GM12878 (cell line): ENCODE measurements around the gene PI4KB. TPM values are rescaled to one million over a fixed set of nuclear protein-coding genes. Genes with fewer than 3 reads are reported as not detected.

Source experiments
- ATAC-seq: fragments of 200-7000 bp; cut with Tn5 transposase; 3 replicates; pipeline ENCODE4 v1.9.1; 2020; ENCODE audit warnings: mild to moderate bottlenecking, moderate library complexity
- BruUV-seq: library from RNA; stranded (reverse); fragments of 400-500 nt; replicated peaks from 2 replicates; lab custom pipeline; 2021; lab: Mats Ljungman, UMichigan
- CTCF ChIA-PET: fragments of 300-600 bp; sonication (Branson Sonifier 250); formaldehyde crosslinking; extraction: SDS; loops from one replicate; lab custom pipeline; 2021; ENCODE audit warnings: inconsistent platforms; lab: Yijun Ruan, JAX
- POLR2A ChIA-PET: fragments of 350-600 bp; formaldehyde crosslinking; extraction: SDS; loops from one replicate; lab custom pipeline; 2021; ENCODE audit warnings: inconsistent platforms; lab: Charles Lee
- RAD21 ChIA-PET: fragments of 300-600 bp; sonication (Branson Sonifier 250); formaldehyde crosslinking; loops from one replicate; lab custom pipeline; 2023; ENCODE audit warnings: antibody characterized with exemption; ENCODE audit not compliant: unreplicated experiment; lab: Charles Lee
- SMC1A ChIA-PET: fragments of 300-600 bp; sonication (Branson Sonifier 250); formaldehyde crosslinking; loops from one replicate; lab custom pipeline; 2023; ENCODE audit not compliant: unreplicated experiment, uncharacterized antibody; lab: Charles Lee
- DNase-seq: peaks from one replicate; pipeline ENCODE4 v3.0.0-alpha.2; 2011; ENCODE audit warnings: low read depth, low spot score
- FAIRE-seq: peaks from 3 replicates; lab custom pipeline; 2011; peaks lifted over from hg19 to GRCh38; lab: Jason Lieb, UNC
- H2AFZ ChIP-seq: 2 replicates; pipeline ENCODE4 v1.6.0; 2011; ENCODE audit warnings: low read depth, low read length, control low read depth; ENCODE audit not compliant: control insufficient read depth
- H3K27ac ChIP-seq: 2 replicates; pipeline ENCODE4 v1.5.1; 2011; ENCODE audit warnings: control low read depth; ENCODE audit not compliant: control insufficient read depth, insufficient read depth
- H3K27me3 ChIP-seq, 2 experiments: replicated peaks in 1 of 2; 2 replicates each; pipeline versions ENCODE4 v1.6.0 to v1.6.1; 2011; ENCODE audit warnings: low read length in 1 of 2; ENCODE audit not compliant: control insufficient read depth in 2 of 2, insufficient read depth in 2 of 2
- H3K36me3 ChIP-seq, 2 experiments: 2 replicates each; pipeline ENCODE4 v1.5.1; 2011; ENCODE audit warnings: low read length in 1 of 2; ENCODE audit not compliant: control insufficient read depth in 2 of 2, insufficient read depth in 2 of 2
- H3K4me1 ChIP-seq: 2 replicates; pipeline ENCODE4 v1.6.1; 2011; ENCODE audit warnings: mild to moderate bottlenecking, low read length, moderate library complexity, mixed read lengths; ENCODE audit not compliant: control insufficient read depth, insufficient read depth
- H3K4me2 ChIP-seq: 2 replicates; pipeline ENCODE4 v1.6.0; 2011; ENCODE audit warnings: control low read depth; ENCODE audit not compliant: control insufficient read depth, insufficient read depth
- H3K4me3 ChIP-seq: fragments of 200-600 bp; sonication (generic); 2 replicates; pipeline ENCODE4 v1.5.1; 2016
- H3K79me2 ChIP-seq: 2 replicates; pipeline ENCODE4 v1.6.0; 2011; ENCODE audit warnings: low read length; ENCODE audit not compliant: control insufficient read depth, insufficient read depth
- H3K9ac ChIP-seq: 2 replicates; pipeline ENCODE4 v1.8.0; 2011; ENCODE audit warnings: low read length, control low read depth, mixed read lengths; ENCODE audit not compliant: control insufficient read depth, insufficient read depth
- H3K9me3 ChIP-seq: replicated peaks from 3 replicates; pipeline ENCODE4 v1.5.1; 2011; ENCODE audit warnings: mild to moderate bottlenecking, low read length; ENCODE audit not compliant: control insufficient read depth, insufficient read depth
- H4K20me1 ChIP-seq: 2 replicates; pipeline ENCODE4 v1.6.0; 2011; ENCODE audit not compliant: control insufficient read depth, insufficient read depth
- CBX5 ChIP-seq: sonication (generic); IDR thresholded peaks from 2 replicates; pipeline ENCODE4 v1.6.1; 2016; ENCODE audit warnings: low read depth, moderate library complexity, mild to moderate bottlenecking, inconsistent platforms
- HDGF ChIP-seq: fragments of 450-650 bp; IDR thresholded peaks from 2 replicates; pipeline ENCODE4 v1.6.1; 2016; ENCODE audit warnings: antibody characterized with exemption
- POLR2A ChIP-seq: IDR thresholded peaks from 2 replicates; pipeline ENCODE4 v1.6.1; 2011; ENCODE audit warnings: low read depth, mild to moderate bottlenecking, low read length
- SUPT20H ChIP-seq: IDR thresholded peaks from 2 replicates; pipeline ENCODE4 v1.6.1; 2011; ENCODE audit warnings: low read depth, mild to moderate bottlenecking, low read length, moderate library complexity, borderline replicate concordance; ENCODE audit not compliant: control insufficient read depth
- ZZZ3 ChIP-seq: IDR thresholded peaks from 2 replicates; pipeline ENCODE4 v1.6.1; 2011; ENCODE audit warnings: low read depth; ENCODE audit not compliant: control insufficient read depth, insufficient read length
- WGBS: methylation state at CpG from one replicate; pipeline ENCODE4 v1.1.6; 2016; ENCODE audit warnings: low lambda C conversion rate; ENCODE audit not compliant: insufficient replicate concordance, insufficient coverage; ENCODE audit errors: missing lambda C conversion rate; 5-methylcytosine and 5-hydroxymethylcytosine counted together
- in situ Hi-C: fragments of 300-500 bp; cut with MboI; formaldehyde crosslinking; loops from 9 replicates; pipeline ENCODE4 v1.14.3; 2018; ENCODE audit warnings: mixed read lengths
- intact Hi-C: fragments of 100-400 bp; cut with micrococcal nuclease; formaldehyde crosslinking; loops from one replicate; pipeline ENCODE4 v1.14.2; 2022; ENCODE audit not compliant: unreplicated experiment
- polyA plus RNA-seq, 11 experiments: library from polyadenylated mRNA; depleted of rRNA in 4 of 11; unstranded in 6 of 11; stranded (reverse) in 5 of 11; fragments of >200 nt; fragmentation: Nextera tagmentation in 4 of 11; fragmentation: Illumina TruSeq in 1 of 11; extraction: Ambion mirVana in 4 of 11; extraction: Trizol in 1 of 11; gene quantifications; 1 replicate in 1 of 11; 2 replicates in 10 of 11; pipeline versions ENCODE4 v1.2.1 to v1.2.3, GENCODE V29; 2011 to 2016; ENCODE audit warnings: inconsistent platforms in 2 of 11, missing spikeins in 2 of 11, low read depth in 1 of 11
- total RNA-seq, 4 experiments: library from RNA; depleted of rRNA in 3 of 4; stranded (reverse); fragments of >200 nt in 3 of 4; fragmentation: Illumina TruSeq in 1 of 4; extraction: Trizol in 1 of 4; gene quantifications; 2 replicates each; pipeline versions ENCODE4 v1.2.1 to v1.2.3, GENCODE V29; 2013 to 2021

PI4KB gene
- total and polyA plus RNA-seq, 10 of the 15 experiments (the other 5 are each of a cell fraction or from before 2014, with no cell fraction given): 3.3 to 88.3 (median 51.7) TPM

- Histone ChIP-seq H2AFZ (no peak overlapping the region), H3K27ac (no peak overlapping the region), H3K4me2 (no peak overlapping the region), H3K36me3 (peaks cover 20 to 38% of the 10 kb centered on the region in 2 experiments), H3K9me3 (no peaks in the 10 kb centered on the region), H3K27me3 (no peaks in the 10 kb centered on the region), H3K4me3 (no peak overlapping the region), H3K4me1 (peaks cover 11% of the 10 kb centered on the region), H3K9ac (no peak overlapping the region), H4K20me1 (no peaks in the 10 kb centered on the region), H3K79me2 (peaks cover 29% of the 10 kb centered on the region)
- in situ Hi-C loops (no loop called here), intact Hi-C loops (no loop called here)
- WGBS: 94% methylated on average over 7 of the region's 7 CpGs
- ChIA-PET CTCF (no interaction called here), POLR2A (no interaction called here), SMC1A (no interaction called here), RAD21 (no interaction called here)
- BruUV-seq: no TSS peak
- FAIRE-seq (no peak), ATAC-seq (no peak), DNase-seq (no peak)
- TF ChIP-seq HDGF (no peak), POLR2A (0 out of 2 replicates have a peak, but pooled peaks have one; percentile 8), CBX5 (no peak)
These were observed 39.9 kb downstream of the PI4KB start for GRCh38 chr1:151287341-151287699.

- BruUV-seq: no TSS peak
- intact Hi-C loops: no loop called here
- WGBS: 88% methylated on average over 10 of the region's 10 CpGs
These were observed 40.4 kb downstream of the PI4KB start for GRCh38 chr1:151286619-151287340.

More at GRCh38 chr1:151286619-151287340, 40.4 kb downstream of the PI4KB start:
- in situ Hi-C loops: no loop called here
- ChIA-PET SMC1A (no interaction called here), CTCF (interaction anchor here (1.6 kb wide), 1 partner anchor 14 kb away, joined by 6 read pairs; no protein-coding TSS in a partner anchor), RAD21 (no interaction called here), POLR2A (no interaction called here)
- Histone ChIP-seq H3K9me3 (no peaks in the 10 kb centered on the region), H3K27ac (no peak overlapping the region), H2AFZ (no peak overlapping the region), H3K4me1 (peaks cover 11% of the 10 kb centered on the region), H4K20me1 (no peaks in the 10 kb centered on the region), H3K4me2 (no peak overlapping the region), H3K36me3 (peaks cover 20 to 35% of the 10 kb centered on the region in 2 experiments), H3K4me3 (no peak overlapping the region), H3K27me3 (no peaks in the 10 kb centered on the region), H3K79me2 (peaks cover 32% of the 10 kb centered on the region), H3K9ac (no peak overlapping the region)
- ATAC-seq (no peak), FAIRE-seq (no peak), DNase-seq (no peak)
- TF ChIP-seq ZZZ3 (no peak), SUPT20H (no peak)
